GM12875 (cell line): ENCODE results near the gene ARHGAP31.

Source experiments
- H3K4me3 ChIP-seq: one replicate; pipeline ENCODE4 v1.5.1; 2011; ENCODE audit warnings: low read depth, low read length, control low read depth
- CTCF ChIP-seq: IDR thresholded peaks from 2 replicates; pipeline ENCODE4 v1.5.1; 2011; ENCODE audit warnings: low read depth, mild to moderate bottlenecking, control low read depth, inconsistent platforms, low read length, moderate library complexity, borderline replicate concordance; ENCODE audit not compliant: insufficient read depth

The ARHGAP31 gene

GRCh38 chr3:119436977-119437376 is 142.8 kb downstream of the ARHGAP31 start:
- no peak for TF ChIP-seq CTCF
- no peak overlapping the region for H3K4me3 ChIP-seq

- H3K4me3 ChIP-seq, result no peak overlapping the region
- no peak for TF ChIP-seq CTCF
Measured at GRCh38 chr3:119437691-119438258, 143.6 kb downstream of the ARHGAP31 start.

GRCh38 chr3:119443179-119443578 is 149.0 kb downstream of the ARHGAP31 start:
- no peak overlapping the region for H3K4me3 ChIP-seq
- no peak for TF ChIP-seq CTCF

GRCh38 chr3:119444590-119444989 is 150.4 kb downstream of the ARHGAP31 start:
- no peak overlapping the region for H3K4me3 ChIP-seq
- TF ChIP-seq CTCF, result no peak

- H3K4me3 ChIP-seq, result no peak overlapping the region
- no peak for TF ChIP-seq CTCF
Measured at GRCh38 chr3:119453822-119454221, 159.6 kb downstream of the ARHGAP31 start.

- no peak for TF ChIP-seq CTCF
- no peak overlapping the region for H3K4me3 ChIP-seq
Measured at GRCh38 chr3:119456469-119456868, 162.3 kb downstream of the ARHGAP31 start.

- TF ChIP-seq CTCF, result no peak
- H3K4me3 ChIP-seq, result no peak overlapping the region
Measured at GRCh38 chr3:119457246-119457645, 163.1 kb downstream of the ARHGAP31 start.
